HG03354 (cell line): Measurements from ENCODE around the gene ITGA5.
A peak's percentile ranks its signal among the peaks of the same experiment; 100 is the strongest.
"Not testable (repeated sequence)": the region's sequence is repeated elsewhere in the genome, so short reads cannot be mapped to it uniquely, and the experiment has no call there.

Source experiments
- ATAC-seq: cut with Tn5 transposase; IDR thresholded peaks from one replicate; pipeline ENCODE4 v1.9.1; 2021; ENCODE audit warnings: mild to moderate bottlenecking; ENCODE audit not compliant: unreplicated experiment, poor library complexity, severe bottlenecking

The ITGA5 gene

DNA sequence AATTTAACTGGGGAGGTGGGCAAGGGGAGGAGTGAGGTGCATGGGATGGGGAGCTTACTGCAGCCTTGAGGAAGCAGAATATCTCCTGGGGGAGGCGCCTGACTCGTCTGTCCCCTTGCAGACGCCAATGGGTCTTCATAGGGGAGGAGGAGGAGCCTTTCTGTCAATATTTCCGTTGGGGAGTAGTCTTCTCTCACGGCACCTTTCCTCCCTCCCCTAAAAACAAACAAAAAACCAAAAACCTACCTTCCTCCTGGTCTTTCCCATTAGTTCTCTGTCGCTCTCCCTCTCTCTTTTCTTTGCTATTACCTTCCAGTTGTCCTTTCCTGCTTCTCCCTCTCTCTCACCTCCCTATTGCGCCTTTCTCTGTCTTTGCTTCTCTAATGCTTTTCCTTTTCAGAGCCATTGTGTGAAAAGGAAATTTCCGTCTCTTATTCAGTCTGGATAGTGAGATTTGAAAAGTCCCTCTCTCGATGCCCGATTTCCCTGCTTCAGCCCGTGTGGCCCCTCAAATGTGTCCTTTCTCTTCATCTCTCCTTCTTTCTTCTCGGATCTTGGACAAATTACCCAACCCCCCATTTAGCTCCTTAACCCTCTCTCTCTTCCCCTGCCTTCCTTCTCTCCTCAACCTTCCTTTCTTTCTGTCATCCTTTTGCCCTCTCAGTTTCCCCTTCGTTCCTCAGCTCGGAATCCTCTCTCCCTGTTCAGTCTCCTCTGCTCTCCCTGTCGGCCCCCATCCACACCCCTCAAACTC, 60.7 kb downstream of the ITGA5 start:
- ATAC-seq = peak; percentile 37

DNA sequence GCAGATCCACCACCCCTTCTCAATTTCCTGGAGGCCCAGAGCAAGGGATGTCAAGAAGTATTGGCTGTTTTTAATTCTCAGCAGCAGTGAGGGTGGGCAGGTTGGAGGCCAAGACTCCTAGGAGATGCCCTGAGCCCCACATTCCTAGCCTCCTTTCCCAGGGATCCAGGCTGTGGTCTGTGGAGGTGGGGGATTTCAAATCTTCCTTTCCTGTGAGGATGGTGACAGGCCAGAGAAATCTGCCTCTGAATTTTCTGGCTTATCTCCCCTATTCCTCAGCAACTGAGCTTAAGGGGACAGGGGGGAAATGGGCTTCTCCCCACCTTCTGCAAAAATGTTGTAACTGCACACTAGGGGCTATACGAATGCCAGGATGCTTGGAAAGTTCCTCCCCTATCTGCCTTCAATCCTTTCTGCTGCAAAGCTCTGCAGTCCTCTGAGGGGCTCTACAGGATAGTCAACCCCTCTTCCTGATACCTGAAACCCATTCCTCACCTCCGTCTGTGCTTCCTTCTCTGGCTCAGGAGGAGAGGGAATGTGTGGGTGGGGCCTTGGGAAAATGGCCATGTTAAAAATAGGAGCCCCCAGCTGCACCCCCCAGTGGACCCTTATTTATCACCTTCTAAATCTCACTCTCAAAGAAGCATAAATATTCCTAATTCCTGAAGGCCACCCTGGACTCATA, 61.4 kb downstream of the ITGA5 start:
- no peak for ATAC-seq

DNA sequence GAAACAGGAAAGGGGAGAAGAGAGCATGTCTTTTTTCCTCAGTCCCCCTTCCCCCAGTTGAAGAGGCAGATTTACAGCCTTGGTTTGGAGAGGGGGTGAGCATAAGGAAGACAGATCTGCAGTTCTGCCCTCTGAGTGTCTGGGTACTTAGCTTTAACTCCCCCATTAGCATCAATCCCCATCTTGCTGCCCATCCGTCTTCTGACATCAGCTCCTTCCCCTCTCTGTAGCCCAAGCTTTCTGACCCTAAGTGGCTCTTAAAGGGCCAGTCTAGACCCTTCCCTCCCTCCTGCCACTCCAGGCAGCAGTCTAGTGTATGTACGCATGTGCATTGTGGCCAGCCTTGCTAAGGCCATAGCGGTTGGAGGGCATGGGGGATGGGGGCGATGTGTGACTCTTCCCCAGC, 62.1 kb downstream of the ITGA5 start:
- no peak for ATAC-seq

DNA sequence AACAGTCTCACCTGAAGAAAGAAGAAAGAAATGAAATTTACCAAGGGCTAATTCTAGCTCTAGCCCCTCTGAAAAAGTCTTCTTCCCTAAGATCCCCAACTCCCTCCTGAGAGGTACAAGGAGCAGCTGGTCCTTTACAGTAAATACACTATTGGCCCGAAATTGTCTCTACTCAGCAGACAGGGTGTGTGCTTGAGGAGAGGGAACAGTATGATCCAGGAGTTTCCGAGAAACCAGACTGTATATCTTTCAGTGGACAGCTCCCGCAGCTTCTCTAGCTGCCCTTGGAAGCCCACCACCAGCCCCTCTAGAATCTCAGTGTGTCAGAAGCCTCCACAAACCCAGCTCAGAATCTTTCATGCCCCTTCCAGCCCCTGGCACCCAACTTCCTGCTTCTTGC, 62.8 kb downstream of the ITGA5 start:
- ATAC-seq = no peak

GRCh38 chr12:54355104-54355815, 63.8 kb downstream of the ITGA5 start:
- no peak for ATAC-seq

DNA sequence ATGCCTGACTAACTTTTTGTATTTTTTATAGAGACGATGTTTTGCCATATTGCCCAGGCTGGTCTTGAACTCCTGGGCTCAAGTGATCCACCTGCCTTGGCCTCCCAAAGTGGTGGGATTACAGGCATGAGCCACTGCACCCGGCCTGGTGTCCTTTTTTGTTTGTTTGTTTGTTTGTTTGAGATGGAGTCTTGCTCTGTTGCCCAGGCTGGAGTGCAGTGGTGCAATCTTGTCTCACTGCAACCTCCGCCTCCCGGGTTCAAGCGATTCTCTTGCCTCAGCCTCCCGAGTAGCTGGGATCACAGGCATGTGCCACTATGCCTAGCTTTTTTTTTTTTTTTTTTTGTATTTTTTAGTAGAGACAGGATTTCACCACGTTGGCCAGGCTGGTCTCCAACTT, 64.8 kb downstream of the ITGA5 start:
- ATAC-seq = not testable (repeated sequence)

- ATAC-seq = no peak
These were observed 65.9 kb downstream of the ITGA5 start for GRCh38 chr12:54352891-54353874.

- ATAC-seq = no peak
These were observed 67.0 kb downstream of the ITGA5 start for GRCh38 chr12:54352022-54352531.

DNA sequence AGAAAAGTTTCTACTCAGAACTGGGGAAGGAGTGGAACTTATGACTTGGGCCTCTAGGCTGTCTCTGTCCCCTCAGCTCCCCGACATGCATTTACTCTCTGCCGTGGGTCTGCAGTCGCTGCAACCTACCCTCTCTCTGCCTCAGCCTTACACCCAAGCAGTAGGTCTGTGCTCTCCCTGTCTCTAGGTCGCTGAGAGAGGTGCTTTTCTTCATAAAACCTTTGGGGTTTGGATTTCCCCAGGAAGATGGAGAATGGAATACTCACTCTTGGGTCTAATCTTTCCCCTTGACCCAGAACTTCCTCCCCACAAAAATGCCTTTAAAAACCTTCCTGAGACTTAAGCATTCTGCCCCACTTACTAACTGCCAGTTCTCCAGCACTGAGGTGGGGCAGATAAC, 67.7 kb downstream of the ITGA5 start:
- ATAC-seq = no peak

GRCh38 chr12:54350743-54351142, 68.3 kb downstream of the ITGA5 start:
- no peak for ATAC-seq

DNA sequence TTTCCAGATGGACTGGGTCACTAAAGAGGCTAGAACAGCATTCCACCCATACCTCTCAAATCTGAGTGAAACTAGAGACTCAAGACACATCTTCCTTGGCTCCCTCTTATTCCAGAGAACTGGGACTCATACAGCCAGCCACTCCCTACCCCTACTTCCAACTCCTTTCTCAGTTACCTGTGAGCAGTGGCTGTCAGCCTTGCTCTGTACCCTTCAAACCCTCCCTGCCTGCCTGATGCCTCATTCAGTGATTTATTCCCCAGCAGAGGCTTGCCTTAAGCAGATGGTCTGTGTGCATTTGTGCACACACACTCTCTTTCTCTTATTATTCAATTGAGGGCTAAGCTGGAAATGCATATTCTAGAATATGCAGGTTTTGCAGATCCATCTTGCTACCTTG, 69.4 kb downstream of the ITGA5 start:
- ATAC-seq = no peak

DNA sequence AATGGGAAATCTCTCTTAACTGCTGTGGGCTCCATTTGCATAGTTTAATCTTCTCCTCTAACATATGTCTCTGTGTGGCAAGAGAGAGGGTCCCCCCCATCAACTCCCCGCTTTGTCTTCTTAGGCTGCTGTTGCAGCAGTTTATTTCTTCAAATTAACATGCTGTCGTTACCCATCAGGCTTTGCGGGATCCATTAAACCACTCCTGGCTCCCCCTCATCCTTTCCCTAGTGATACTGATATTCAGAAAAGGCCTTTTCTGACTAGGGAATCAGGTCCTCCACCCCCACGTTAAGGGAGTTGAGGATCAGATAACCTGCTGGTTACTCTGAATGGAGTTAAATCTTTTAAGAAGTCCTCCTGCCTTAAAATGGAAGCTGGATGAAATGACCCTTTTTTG, 70.0 kb downstream of the ITGA5 start:
- ATAC-seq = no peak
